ENCODE measurements around the gene VASN.

DNA sequence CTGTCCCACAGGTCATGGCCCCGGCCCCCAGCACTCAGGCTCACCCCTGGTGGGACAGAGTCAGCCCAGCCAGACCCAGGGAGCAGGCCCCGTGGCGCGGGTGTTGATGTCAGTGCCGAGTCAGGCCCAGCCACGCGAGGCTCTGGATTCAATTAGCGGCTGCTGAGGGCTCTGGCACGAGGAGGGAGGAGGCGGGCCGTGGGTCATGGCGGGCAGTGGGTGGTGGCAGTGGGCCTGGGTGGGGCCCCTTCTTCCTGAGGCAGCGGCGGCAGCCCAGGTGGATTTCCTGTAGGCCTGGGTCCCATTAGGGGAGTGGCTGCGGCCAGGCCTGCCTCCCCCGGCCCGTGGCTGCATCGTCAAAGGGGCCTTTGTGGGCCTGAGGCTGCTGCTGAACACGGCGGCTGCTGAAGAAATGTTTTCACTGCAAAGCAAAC is 12.9 kb downstream of the VASN start:
- TF ChIP-seq, protein P1, sequence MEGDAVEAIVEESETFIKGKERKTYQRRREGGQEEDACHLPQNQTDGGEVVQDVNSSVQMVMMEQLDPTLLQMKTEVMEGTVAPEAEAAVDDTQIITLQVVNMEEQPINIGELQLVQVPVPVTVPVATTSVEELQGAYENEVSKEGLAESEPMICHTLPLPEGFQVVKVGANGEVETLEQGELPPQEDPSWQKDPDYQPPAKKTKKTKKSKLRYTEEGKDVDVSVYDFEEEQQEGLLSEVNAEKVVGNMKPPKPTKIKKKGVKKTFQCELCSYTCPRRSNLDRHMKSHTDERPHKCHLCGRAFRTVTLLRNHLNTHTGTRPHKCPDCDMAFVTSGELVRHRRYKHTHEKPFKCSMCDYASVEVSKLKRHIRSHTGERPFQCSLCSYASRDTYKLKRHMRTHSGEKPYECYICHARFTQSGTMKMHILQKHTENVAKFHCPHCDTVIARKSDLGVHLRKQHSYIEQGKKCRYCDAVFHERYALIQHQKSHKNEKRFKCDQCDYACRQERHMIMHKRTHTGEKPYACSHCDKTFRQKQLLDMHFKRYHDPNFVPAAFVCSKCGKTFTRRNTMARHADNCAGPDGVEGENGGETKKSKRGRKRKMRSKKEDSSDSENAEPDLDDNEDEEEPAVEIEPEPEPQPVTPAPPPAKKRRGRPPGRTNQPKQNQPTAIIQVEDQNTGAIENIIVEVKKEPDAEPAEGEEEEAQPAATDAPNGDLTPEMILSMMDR (IDR thresholded peaks at IDR 0.05), result no peak
- TF ChIP-seq POLR2A (IDR thresholded peaks at IDR 0.05), result no peak

All from body of pancreas (tissue), 4 donors.